GM12878 (cell line): ENCODE data around the gene SLC36A3.
A peak's percentile ranks its signal among the peaks of the same experiment; 100 is the strongest.

Source experiments
- BACH1 ChIP-seq: fragments of 450-650 bp; IDR thresholded peaks from 2 replicates; pipeline ENCODE4 v1.6.1; 2017; ENCODE audit warnings: mild to moderate bottlenecking, borderline replicate concordance
- HCFC1 ChIP-seq: fragments of 150-350 bp; IDR thresholded peaks from 2 replicates; pipeline ENCODE4 v1.6.1; 2014; ENCODE audit warnings: low read length
- POLR2AphosphoS5 ChIP-seq: IDR thresholded peaks from 2 replicates; pipeline ENCODE4 v1.6.1; 2011; ENCODE audit warnings: mild to moderate bottlenecking, low read length, inconsistent platforms
- SMC3 ChIP-seq: IDR thresholded peaks from 2 replicates; pipeline ENCODE4 v1.6.1; 2011; ENCODE audit warnings: low read length, improper control_type of control experiment, borderline replicate concordance
- ZNF24 ChIP-seq: fragments of 450-650 bp; IDR thresholded peaks from 2 replicates; pipeline ENCODE4 v1.6.1; 2017; ENCODE audit warnings: antibody characterized with exemption, mild to moderate bottlenecking
- ZZZ3 ChIP-seq: IDR thresholded peaks from 2 replicates; pipeline ENCODE4 v1.6.1; 2011; ENCODE audit warnings: low read depth; ENCODE audit not compliant: control insufficient read depth, insufficient read length
- TF ChIP-seq, protein P1 (sequence below), 3 experiments: IDR thresholded peaks in 2 of 3; conservative IDR thresholded peaks in 1 of 3; 2 replicates each; pipeline ENCODE4 v1.5.1; 2011; ENCODE audit warnings: low read depth in 3 of 3, low read length in 3 of 3, mild to moderate bottlenecking in 3 of 3, control low read depth in 2 of 3, moderate library complexity in 2 of 3, inconsistent platforms in 1 of 3, mixed read lengths in 1 of 3; ENCODE audit not compliant: control insufficient read depth in 2 of 3, insufficient read depth in 1 of 3; ENCODE audit errors: extremely low read depth in 1 of 3

DNA sequence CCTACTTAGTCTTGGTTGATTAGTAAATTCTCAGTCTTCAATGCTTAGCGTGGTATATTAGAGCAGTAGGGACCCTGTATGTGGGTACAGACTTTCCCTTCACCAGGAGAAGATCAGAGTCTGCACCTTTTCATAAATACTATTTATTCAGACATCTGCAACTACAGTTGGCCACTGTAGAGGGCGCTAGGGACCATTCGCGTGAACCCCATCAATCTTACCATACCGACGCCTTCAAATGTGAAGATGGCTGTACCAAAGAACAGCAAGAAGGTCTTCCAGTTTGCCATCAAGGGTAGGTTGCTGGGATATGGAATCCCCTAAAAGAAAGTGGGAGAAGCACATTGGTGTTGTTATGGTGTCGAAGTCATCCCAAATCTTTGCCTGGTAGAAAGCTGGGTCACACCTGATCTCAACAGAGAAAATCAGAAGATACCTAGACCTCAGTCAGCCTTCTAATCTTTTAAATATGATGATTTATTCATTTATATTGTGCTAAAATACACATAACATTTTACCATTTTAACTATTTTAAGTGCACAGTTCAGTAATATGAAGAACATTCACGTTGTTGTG, 19.1 kb downstream of the SLC36A3 start:
- TF ChIP-seq HCFC1, result no peak
- TF ChIP-seq ZNF24, result no peak
- TF ChIP-seq, protein P1, sequence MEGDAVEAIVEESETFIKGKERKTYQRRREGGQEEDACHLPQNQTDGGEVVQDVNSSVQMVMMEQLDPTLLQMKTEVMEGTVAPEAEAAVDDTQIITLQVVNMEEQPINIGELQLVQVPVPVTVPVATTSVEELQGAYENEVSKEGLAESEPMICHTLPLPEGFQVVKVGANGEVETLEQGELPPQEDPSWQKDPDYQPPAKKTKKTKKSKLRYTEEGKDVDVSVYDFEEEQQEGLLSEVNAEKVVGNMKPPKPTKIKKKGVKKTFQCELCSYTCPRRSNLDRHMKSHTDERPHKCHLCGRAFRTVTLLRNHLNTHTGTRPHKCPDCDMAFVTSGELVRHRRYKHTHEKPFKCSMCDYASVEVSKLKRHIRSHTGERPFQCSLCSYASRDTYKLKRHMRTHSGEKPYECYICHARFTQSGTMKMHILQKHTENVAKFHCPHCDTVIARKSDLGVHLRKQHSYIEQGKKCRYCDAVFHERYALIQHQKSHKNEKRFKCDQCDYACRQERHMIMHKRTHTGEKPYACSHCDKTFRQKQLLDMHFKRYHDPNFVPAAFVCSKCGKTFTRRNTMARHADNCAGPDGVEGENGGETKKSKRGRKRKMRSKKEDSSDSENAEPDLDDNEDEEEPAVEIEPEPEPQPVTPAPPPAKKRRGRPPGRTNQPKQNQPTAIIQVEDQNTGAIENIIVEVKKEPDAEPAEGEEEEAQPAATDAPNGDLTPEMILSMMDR (IDR thresholded peaks at IDR 0.05 in 2 of 3, conservative IDR thresholded peaks at IDR 0.05 in 1 of 3; ENCODE audit: control insufficient read depth in 2 of 3, extremely low read depth in 1 of 3, insufficient read depth in 1 of 3, low read depth in 3 of 3, low read length in 3 of 3), result peak; percentile 26 to 66 (median 46)
- TF ChIP-seq POLR2AphosphoS5, result no peak
- no peak for TF ChIP-seq SMC3
- no peak for TF ChIP-seq BACH1
- TF ChIP-seq ZZZ3, result no peak
